Measurements from ENCODE around the gene CEP350. TPM values are rescaled to one million over a fixed set of nuclear protein-coding genes. Genes with fewer than 3 reads are reported as not detected.

CEP350 gene
- total and polyA plus RNA-seq, 2 of the 4 experiments (the other 2 are of a cell fraction), result 5.0 to 36.4 TPM

DNA sequence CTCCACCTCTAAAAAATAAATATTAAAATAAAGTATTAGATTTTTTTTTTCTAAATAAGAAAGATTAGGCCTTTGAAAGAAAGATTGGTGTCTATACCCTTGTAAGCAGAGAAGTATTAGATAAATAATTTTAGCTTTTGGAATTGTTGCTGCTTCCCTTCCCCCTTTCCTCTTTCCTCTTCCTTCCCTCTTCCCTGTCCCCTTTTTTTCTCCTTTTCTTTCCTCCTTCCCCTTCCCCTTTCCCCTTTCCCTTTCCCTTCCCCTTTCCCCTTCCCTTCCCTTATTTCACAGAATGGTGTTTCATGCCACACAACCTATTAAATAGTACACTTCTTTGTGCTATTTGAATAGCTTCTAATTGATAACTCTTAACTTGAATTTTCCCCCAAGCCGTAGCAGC, 130.3 kb downstream of the CEP350 start:
- no peak overlapping the region for H3K4me3 ChIP-seq (ENCODE audit: insufficient read depth, low read depth, low read length)
- in situ Hi-C loops (cut with MboI; ENCODE audit: low sequenced_read_pairs), result no loop called here
- H3K56ac ChIP-seq (ENCODE audit: extremely low read depth, insufficient read depth, low read length), result no peak overlapping the region
- H4K91ac ChIP-seq (ENCODE audit: insufficient read depth, low read depth, low read length), result no peak overlapping the region
- dilution Hi-C loops (cut with HindIII; ENCODE audit: low sequenced_read_pairs, unreplicated experiment), result no loop called here
- H3K27me3 ChIP-seq (ENCODE audit: control insufficient read depth, insufficient read depth, low read length), result no peaks in the 10 kb centered on the region
- H4K8ac ChIP-seq (ENCODE audit: low read depth in 2 of 2, low read length in 2 of 2), result no peak overlapping the region
- H2BK120ac ChIP-seq (ENCODE audit: low read depth, low read length), result no peak overlapping the region
- ChIA-PET CTCF (interaction anchor here (0.6 to 1.2 kb wide), 2 partner anchors 10 to 723 kb away, joined by 3 read pairs; no protein-coding TSS in a partner anchor), POLR2A (ENCODE audit: unreplicated experiment) (no interaction called here)
- H3K79me1 ChIP-seq (ENCODE audit: low read depth in 1 of 2, low read length in 2 of 2), result no peaks in the 10 kb centered on the region; a peak in 2 of 4 replicates
- H2BK15ac ChIP-seq (ENCODE audit: low read depth, low read length), result no peak overlapping the region
- no peak overlapping the region for H3K9ac ChIP-seq (ENCODE audit: low read depth, low read length)
- ATAC-seq (ENCODE audit: low read depth) (no peak), DNase-seq (no peak)
- no peaks in the 10 kb centered on the region for H4K20me1 ChIP-seq (ENCODE audit: insufficient read depth, low read length)
- no peak overlapping the region for H3K4ac ChIP-seq (ENCODE audit: low read depth, low read length)
- no peak overlapping the region for H3K18ac ChIP-seq (ENCODE audit: low read depth, low read length)
- H3K9me3 ChIP-seq (ENCODE audit: control insufficient read depth, insufficient read depth, low read length), result no peaks in the 10 kb centered on the region
- H3K4me1 ChIP-seq (ENCODE audit: control insufficient read depth, insufficient read depth, low read length), result no peaks in the 10 kb centered on the region; the same call in 1 of the 2 replicates
- no peak overlapping the region for H2AFZ ChIP-seq (replicated peaks; ENCODE audit: low read length, poor library complexity)
- BruUV-seq (replicated peaks), result no TSS peak
- no peak overlapping the region for H3K4me2 ChIP-seq (ENCODE audit: low read depth, low read length)
- no peak overlapping the region for H3K27ac ChIP-seq (ENCODE audit: insufficient read depth, low read length)
- no peak overlapping the region for H2BK5ac ChIP-seq (ENCODE audit: low read depth, low read length, poor library complexity, severe bottlenecking)
- 100% methylated on average over 1 of the region's 1 CpG; no CpG with 5 or more reads in 1 of the 2 experiments for WGBS, 2 experiments (ENCODE audit: extremely low coverage in 2 of 2, insufficient read length in 1 of 2)
- H4K5ac ChIP-seq (ENCODE audit: low read depth, low read length), result no peak overlapping the region
- peaks cover 9% of the 10 kb centered on the region for H3K36me3 ChIP-seq (ENCODE audit: control insufficient read depth, insufficient read depth, low read length)
- no peak for TF ChIP-seq RCOR1 (IDR thresholded peaks at IDR 0.05; ENCODE audit: insufficient replicate concordance, low read length)
- no peak for TF ChIP-seq NFE2L2 (IDR thresholded peaks at IDR 0.05; ENCODE audit: low read depth, low read length)
- TF ChIP-seq, protein P1, sequence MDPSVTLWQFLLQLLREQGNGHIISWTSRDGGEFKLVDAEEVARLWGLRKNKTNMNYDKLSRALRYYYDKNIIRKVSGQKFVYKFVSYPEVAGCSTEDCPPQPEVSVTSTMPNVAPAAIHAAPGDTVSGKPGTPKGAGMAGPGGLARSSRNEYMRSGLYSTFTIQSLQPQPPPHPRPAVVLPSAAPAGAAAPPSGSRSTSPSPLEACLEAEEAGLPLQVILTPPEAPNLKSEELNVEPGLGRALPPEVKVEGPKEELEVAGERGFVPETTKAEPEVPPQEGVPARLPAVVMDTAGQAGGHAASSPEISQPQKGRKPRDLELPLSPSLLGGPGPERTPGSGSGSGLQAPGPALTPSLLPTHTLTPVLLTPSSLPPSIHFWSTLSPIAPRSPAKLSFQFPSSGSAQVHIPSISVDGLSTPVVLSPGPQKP (IDR thresholded peaks at IDR 0.05; ENCODE audit: borderline replicate concordance, low read depth, low read length), result no peak
- TF ChIP-seq CHD1 (IDR thresholded peaks at IDR 0.05; ENCODE audit: low read depth, low read length), result no peak
- TF ChIP-seq MAFK (IDR thresholded peaks at IDR 0.05; ENCODE audit: low read depth, low read length), result no peak
- TF ChIP-seq MXI1 (IDR thresholded peaks at IDR 0.05; ENCODE audit: borderline replicate concordance, low read depth, low read length), result no peak
- no peak for TF ChIP-seq SMC3 (IDR thresholded peaks at IDR 0.05; ENCODE audit: low read depth, low read length)
- TF ChIP-seq POLR2A (IDR thresholded peaks at IDR 0.05; ENCODE audit: low read depth, low read length), result no peak
- no peak for TF ChIP-seq MAZ (IDR thresholded peaks at IDR 0.05; ENCODE audit: borderline replicate concordance, low read depth, low read length)
- no peak for TF ChIP-seq BHLHE40 (IDR thresholded peaks at IDR 0.05; ENCODE audit: low read depth, low read length)
- TF ChIP-seq CEBPB (IDR thresholded peaks at IDR 0.05; ENCODE audit: low read depth, low read length), result no peak
- TF ChIP-seq, protein P2, sequence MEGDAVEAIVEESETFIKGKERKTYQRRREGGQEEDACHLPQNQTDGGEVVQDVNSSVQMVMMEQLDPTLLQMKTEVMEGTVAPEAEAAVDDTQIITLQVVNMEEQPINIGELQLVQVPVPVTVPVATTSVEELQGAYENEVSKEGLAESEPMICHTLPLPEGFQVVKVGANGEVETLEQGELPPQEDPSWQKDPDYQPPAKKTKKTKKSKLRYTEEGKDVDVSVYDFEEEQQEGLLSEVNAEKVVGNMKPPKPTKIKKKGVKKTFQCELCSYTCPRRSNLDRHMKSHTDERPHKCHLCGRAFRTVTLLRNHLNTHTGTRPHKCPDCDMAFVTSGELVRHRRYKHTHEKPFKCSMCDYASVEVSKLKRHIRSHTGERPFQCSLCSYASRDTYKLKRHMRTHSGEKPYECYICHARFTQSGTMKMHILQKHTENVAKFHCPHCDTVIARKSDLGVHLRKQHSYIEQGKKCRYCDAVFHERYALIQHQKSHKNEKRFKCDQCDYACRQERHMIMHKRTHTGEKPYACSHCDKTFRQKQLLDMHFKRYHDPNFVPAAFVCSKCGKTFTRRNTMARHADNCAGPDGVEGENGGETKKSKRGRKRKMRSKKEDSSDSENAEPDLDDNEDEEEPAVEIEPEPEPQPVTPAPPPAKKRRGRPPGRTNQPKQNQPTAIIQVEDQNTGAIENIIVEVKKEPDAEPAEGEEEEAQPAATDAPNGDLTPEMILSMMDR (conservative IDR thresholded peaks at IDR 0.05; ENCODE audit: low read depth, low read length), result no peak
- H2BK20ac ChIP-seq (ENCODE audit: low read depth, low read length), result no peak overlapping the region
- no peak overlapping the region for H2AK9ac ChIP-seq (replicated peaks; ENCODE audit: low read depth, low read length, poor library complexity)
- H3K14ac ChIP-seq (replicated peaks; ENCODE audit: low read depth, low read length), result no peak overlapping the region
- no peak overlapping the region for H3K23ac ChIP-seq (ENCODE audit: low read depth, low read length)
- intact Hi-C loops (cut with micrococcal nuclease), result loop anchor here (5.0 kb wide), 1 partner anchor 72 kb away; no protein-coding TSS in a partner anchor
- peaks cover 2% of the 10 kb centered on the region; the same call in 1 of the 2 replicates for H3K9me1 ChIP-seq (ENCODE audit: insufficient read depth, low read length)
- H2AK5ac ChIP-seq (ENCODE audit: low read depth, low read length), result no peak overlapping the region
